Adipose tissue (tissue), 3 donors: ENCODE data around the gene RAP1GDS1. TPM values are rescaled to one million over a fixed set of nuclear protein-coding genes. Genes with fewer than 3 reads are reported as not detected.

Experiments used
- polyA plus RNA-seq, 3 donors: library from polyadenylated mRNA; stranded (reverse); fragments of 200-250 nt; gene quantifications; one replicate each; pipeline ENCODE4 v1.2.3, GENCODE V29; 2013
- donor health status: healthy with polysubstance abuse.
- donor health status: Bipolar disorder and iron deficiency.
- donor health status: healthy.

The RAP1GDS1 gene
- polyA plus RNA-seq, 3 donors = 14.4 to 20.0 (median 18.5) TPM

Other genes with a start within 250 kb of the RAP1GDS1 start
- under 1 TPM in 2 of 3 donors, not detected in 1; 0.04 to 0.14 TPM for gene STPG2, start 117.9 kb upstream of the RAP1GDS1 start, polyA plus RNA-seq